A549 treated with AZD9567 at 1 μM for 4 hours (cell line): Measurements from ENCODE around the gene FASTKD2. TPM values are rescaled to one million over a fixed set of nuclear protein-coding genes. Genes with fewer than 3 reads are reported as not detected.

Experiments used
- total RNA-seq: library from RNA; stranded (reverse); fragments of 200-300 nt; extraction: Qiagen RNA extraction; gene quantifications from 5 replicates; pipeline ENCODE4 v1.2.3, GENCODE V29; 2022; ENCODE audit not compliant: insufficient read depth

Gene FASTKD2
- 29.6 to 34.2 TPM (median 32.7 TPM) in 5 replicates for total RNA-seq

GRCh38 chr2:206765242-206766056 lies at the start of gene FASTKD2, which contains the start of gene MDH1B:
Gene FASTKD2 (plus strand): TSS chr2:206765606. CDS start chr2:206766694, 1,088 bp downstream.
Gene MDH1B (minus strand): TSS chr2:206765328. CDS start chr2:206765271, 57 bp downstream.

GRCh38 chr2:206718296-206718695 lies 47.1 kb upstream of the FASTKD2 start, which contains the start of gene DYTN:
Gene DYTN (minus strand): TSS chr2:206718396. CDS start chr2:206718279, 117 bp downstream.

Other genes with a start within 250 kb of the FASTKD2 start
- gene FAM237A, start 123.1 kb upstream of the FASTKD2 start, total RNA-seq, result not detected in 5 replicates
- 0.12 TPM in 1 of 5 replicates, not detected in the others for gene DYTN, start 47.2 kb upstream of the FASTKD2 start, total RNA-seq
- 1.4 to 1.7 TPM (median 1.6 TPM) in 4 of 5 replicates, not detected in the other for gene MDH1B, start 278 bp upstream of the FASTKD2 start, total RNA-seq
- gene CPO, start 173.9 kb downstream of the FASTKD2 start, total RNA-seq, result 0.07 to 0.13 TPM (median 0.08 TPM) in 4 of 5 replicates, not detected in the other